Raji (cell line): ENCODE measurements around the gene CCDC182.

Source experiments
- POLR2A ChIP-seq: IDR thresholded peaks from 2 replicates; pipeline ENCODE4 v1.6.1; 2011; ENCODE audit warnings: low read depth, low read length, control low read depth; ENCODE audit not compliant: insufficient read depth

The CCDC182 gene

DNA sequence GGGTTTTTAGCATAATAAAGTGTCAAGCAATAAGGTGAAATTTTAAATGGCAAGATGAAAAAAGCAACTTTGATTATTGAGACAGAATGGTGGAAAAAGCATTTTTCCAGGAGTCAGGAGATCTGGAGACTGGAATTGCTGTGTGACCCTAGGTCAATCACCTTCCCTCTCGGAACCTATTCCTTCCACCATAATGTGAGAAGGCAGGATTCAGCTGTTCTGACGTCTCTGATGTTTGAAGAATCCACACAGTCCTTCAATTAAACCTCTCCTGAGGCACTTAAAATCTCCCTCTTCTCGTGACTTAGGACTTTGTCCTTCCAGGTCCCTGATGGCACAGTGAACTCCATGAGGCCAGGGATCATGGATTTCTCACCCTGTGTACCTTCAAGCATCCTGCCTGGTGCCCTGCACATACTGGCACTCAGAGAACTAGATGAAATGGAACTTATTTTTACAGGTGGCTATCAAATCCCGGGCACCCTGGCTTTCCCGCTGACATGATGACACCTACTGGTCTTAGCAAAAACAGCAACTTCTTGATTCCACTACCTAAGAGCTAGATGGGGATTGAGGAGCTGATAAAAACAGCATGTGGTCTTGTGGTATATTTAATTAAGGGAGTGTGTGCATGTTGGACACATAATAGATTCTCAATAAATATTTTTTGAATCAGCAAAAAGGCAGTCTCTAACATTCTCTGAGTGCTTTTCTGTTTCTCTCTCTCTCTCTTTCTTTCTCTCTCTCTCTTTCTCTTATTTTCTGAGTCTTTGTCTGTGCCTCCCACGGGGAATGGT, 2.3 kb upstream of the CCDC182 start:
- TF ChIP-seq POLR2A: no peak

DNA sequence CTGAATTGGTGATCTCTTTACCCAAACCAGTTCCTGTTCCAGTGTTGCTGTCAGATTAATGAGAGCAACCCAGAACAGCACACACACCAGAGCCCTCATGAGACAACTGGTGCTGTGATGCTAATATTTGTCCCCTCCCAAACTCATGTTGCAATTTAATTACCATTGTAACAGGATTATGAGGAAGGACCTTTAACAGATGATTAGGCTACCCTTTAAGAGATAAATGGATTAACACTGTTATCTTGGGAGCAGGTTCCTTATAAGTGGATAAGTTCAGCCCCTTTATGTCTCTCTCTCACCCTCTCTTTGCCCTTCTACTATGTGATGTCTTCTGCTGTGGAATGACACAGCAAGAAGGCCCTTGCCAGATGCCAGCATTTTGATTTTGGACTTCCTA, 1.1 kb upstream of the CCDC182 start:
- no peak for TF ChIP-seq POLR2A

DNA sequence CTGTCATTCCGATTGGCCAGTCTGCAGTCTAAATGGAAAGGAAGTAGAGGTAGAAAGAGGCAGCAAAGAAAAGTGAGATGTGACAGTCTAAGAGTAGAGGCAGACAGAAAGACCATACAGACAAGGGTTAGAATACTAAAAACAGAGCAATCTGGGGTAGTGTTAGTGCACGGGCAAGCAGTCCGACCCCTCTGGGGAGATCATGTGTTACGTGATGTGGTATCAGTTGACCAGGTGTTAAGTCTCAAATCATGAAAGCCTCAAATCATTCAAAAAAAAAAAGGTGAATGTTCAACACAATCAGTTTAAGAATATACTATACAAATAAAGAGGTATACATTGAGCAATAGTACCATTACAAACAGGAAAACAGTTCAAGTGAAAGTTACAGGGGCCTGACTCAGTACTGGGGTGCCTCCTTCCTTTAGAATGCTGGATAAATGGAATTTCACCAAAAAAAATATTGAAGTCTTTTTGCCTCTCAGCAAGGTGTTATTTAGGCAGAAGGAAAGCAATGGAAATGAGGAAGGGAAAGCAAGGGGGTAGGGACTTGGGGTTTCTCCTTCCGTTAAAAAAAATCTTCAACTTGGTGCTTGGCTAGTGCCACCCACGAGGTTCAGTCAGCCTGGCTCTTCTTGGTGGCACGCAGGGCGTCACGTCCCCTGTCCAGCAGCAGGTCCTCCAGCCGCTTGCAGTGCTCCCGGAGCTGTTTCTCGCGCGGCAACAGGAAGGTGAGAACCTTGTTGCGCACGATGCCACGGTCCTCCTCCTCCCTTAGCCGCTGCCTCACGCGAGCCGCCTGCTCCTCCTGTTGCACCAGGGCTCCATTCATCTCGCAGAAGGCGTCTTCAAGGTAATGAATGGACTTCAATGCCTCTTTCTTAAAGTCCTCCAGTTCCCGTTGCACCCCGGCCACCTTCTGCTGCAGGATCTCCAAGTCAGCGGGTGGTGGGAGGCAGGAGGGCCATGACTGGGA, 616 bp downstream of the CCDC182 start:
- TF ChIP-seq POLR2A: no peak

DNA sequence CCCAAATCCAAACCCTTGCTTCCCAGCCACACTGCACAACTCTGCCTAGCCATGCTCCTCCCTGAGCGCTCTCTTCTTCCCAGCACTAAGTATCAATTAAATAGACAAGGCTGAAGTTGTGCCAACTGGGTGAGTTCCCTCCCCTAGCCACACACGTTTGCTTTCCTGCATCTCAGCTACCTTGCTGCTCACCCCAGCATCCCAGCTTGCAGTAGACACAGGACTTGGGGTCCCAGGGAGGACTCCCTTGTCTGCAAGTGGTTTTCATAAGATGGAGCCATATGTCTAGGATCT, 4.9 kb downstream of the CCDC182 start:
- TF ChIP-seq POLR2A: no peak

DNA sequence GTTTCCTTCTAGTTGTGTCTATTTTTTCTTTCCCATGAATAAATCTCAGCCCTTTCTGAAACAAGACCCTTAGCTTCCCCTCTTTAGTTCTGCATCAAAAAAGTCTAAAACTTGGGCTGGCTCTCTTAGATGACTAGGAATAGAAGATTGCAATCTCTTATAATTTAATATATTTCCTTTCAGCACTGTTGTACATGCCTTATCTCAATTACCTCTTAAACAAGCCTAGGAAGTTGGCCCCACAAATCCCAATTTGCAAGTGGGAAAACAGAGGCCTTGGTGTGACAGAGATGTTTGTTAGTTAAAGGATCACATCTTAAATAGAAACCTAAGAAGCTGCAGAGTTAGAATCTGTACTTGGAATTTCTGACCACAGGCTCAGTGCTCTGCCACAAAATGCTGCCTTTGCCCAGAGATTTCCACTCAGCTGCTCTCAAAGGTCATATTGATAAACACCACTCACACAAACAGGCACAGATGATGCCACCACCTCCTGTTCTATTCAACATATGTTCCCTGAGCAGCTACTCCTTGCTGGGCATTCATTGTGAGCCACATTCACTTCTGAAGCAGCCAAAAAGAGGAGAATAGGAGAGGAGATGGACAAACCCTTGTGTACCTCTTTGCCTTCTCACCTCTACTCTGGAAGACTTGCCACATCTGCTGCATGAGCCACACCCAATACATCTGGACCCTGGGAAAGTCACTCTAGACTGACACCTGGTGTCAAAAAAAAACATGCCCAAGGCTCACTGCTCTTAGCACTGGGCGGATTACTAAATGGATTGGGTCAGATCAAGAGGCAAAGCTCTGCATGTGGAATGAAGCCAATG, 5.5 kb downstream of the CCDC182 start:
- TF ChIP-seq POLR2A: no peak

DNA sequence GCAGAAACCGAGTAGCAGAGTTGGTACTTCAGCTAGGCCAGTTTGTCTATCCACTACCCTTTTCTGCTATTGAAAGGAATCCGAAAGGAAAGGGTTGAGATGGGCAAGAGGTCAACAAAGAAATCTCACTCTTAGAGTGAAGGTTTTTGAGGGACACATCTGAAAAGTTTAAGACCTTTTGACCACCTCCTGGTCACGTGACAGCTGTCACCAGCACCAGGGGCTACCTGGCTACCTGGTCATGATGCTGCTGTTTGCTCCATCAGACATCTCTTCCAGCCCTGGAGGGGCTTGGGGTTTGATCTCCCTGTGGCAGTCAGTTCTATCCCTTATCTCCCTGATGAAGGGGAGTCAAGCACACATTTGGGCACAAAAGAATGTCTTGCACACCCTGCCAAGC, 7.6 kb downstream of the CCDC182 start:
- TF ChIP-seq POLR2A: no peak

DNA sequence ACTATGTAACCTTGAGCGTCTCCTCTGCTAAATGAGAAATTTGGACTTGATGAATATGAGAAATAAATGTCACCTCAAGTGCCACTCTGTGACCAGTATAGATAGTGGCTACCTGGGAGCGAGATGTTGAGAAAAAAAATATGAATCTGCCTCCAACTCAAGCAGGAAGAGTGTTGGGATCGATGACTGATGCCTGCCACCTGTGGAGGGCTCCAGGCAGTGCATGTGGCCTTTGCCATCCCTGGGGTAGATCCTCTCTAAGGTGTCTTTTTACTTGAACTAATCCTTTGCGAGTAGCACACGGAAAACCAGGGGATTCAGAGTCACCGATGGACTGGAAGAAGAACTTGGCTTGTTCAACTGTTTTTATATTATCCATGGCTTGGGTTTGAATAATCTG, 9.4 kb downstream of the CCDC182 start:
- TF ChIP-seq POLR2A: no peak

DNA sequence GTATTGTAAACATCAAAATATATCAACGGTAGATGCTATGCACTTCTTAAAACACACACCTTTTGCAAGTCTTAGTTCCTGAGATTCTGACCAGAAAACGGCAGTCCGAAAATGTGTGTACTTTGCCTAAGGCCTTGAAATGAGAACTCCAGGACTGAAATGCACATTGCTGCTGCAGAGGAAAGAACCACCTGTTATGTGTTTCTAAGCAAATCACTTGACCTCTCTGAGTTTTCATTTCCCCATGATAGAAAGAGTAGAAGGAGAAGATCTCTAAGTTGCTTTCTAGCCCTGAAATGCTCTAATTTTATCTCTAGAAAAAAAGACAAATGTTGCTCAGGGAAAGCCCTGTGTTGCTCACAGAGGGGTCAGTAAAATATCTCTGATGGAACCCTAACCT, 9.9 kb downstream of the CCDC182 start:
- no peak for TF ChIP-seq POLR2A

DNA sequence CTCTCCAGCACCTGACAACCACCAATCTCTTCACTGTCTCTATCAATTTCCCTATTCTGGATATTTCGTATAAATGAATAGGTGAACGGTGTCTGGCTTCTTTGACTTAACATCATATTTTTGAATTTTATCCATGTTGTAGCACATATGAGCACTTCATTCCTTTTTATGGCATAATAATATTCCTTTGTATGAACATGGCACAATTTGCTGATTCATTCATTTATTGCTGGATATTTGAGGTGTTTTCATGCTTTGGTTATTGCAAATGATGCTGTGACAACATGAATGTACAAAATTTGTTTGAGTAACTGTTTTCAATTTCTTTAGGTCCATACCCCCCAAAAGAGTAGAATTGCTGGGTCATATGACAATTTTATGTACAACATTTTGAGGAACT, 12.0 kb downstream of the CCDC182 start:
- no peak for TF ChIP-seq POLR2A

DNA sequence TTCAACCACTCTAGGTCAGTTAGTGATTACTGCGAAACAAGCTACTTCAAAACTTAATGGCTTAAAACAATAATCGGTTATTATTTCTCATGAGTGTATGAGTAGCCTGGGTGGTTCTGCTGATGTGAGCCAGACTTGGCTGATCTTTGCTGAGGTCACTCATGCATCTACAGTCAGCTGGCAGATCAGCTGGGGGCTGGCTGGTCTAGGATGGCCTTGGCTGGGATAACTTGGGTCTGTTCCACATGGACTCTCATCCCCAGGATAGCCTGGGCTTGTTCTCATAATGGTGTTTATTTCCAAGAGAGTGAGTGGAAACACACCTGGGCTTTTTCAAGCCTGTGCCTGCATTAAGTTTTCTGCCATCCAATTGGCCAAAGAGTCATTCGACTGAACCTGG, 13.0 kb downstream of the CCDC182 start:
- no peak for TF ChIP-seq POLR2A

DNA sequence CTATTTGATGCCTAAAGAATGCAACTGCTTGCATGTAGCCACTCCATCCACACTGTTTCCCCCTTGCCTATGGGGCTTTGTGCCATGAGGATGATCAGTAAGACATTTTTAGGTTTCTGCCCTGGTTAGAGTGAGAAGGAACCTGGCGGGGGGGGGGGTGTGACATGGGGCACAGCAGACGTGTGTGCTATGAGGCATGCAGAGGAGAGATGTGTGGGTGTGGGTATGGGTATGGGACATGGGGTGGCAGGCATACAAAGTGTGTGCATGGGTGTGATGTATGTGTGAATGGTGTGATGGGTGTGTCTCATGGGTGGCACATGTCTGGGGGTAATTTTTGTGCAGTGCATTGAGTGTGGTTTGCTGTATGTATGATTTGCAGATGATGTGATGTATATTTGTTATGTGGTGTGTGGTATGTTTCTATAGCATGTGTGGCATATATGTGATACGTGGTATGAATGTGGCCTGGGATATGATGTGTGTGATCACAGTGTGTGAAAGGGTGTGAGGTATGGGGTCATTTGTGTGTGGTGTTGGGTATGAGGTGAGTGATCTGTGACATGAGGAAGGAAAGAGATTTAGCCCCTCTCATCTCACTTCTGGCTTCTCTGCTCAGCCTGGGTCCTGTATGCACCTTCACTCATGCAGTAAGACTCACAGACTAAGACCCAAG, 14.9 kb downstream of the CCDC182 start:
- no peak for TF ChIP-seq POLR2A

DNA sequence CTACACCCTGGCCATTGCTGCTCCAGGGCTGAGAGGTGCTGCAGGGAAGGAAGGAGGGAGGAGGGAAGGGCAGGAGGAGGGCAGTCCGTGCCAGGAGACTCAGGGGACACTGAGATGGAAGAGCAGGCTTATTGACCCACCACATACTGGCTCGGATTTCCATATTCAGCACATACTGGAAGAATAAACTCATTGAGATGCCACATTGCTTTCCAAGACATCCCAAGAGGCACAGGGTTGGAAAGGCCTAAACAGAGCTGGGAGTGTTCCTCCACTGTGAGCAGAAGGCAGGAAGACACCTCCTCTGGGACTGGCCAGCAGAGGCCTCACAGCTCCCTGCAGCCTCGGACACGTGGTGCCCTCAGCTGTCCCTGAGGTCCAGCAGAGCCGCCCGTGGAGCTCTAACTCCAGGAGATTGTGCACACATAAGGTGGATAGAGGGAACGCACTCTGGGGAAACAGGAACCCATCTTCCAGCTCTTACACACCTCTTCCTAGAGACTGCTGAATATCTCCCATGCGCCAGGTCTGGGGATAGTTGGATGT, 17.4 kb downstream of the CCDC182 start:
- no peak for TF ChIP-seq POLR2A

DNA sequence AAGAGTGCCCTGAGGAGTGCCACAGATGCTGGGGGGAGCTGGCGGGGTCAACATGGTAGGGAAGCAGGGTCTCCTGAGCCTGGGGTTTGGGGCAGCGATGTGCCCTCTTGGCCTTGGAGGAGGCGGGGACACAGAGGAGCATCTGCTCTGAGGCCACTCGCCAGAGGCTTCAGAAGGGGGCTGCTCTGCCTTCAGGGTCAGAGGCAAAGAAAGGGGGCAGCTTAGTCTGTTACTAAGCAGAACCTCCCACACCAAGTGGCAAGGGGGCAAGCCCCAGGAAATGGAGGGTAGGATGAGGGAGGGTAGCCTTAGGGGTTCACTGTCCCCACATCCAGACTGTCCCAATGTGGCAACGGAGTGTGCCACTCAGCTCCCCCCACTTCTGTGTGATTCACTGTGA, 18.3 kb downstream of the CCDC182 start:
- TF ChIP-seq POLR2A: no peak

DNA sequence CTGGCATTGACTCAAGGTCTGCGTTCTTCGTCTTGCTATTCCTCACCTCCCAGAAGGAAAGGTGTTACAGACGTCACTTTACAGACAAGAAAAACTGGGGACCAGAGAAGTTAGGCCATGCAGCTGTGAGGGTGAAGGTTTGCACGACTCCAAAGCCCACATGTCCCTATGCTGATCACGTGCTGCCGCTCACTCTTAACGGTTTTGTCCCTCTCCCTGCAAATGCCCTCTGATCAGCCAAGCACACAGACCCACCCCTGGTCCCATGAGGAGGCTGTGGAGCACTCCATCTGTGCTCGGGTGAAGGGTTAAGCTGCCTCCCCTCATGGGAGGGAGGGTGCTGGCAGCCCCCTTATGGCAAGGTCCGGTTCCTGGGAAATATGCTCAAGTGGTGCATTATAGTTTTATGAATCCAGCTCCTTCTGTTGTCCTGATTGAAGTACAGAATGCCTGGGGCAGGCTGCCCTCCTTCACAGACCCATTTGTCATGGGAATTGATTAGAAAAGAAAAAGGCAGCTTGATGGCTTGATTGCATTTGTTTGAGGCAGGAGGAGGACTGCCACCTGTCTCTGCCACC, 18.8 kb downstream of the CCDC182 start:
- TF ChIP-seq POLR2A: no peak

DNA sequence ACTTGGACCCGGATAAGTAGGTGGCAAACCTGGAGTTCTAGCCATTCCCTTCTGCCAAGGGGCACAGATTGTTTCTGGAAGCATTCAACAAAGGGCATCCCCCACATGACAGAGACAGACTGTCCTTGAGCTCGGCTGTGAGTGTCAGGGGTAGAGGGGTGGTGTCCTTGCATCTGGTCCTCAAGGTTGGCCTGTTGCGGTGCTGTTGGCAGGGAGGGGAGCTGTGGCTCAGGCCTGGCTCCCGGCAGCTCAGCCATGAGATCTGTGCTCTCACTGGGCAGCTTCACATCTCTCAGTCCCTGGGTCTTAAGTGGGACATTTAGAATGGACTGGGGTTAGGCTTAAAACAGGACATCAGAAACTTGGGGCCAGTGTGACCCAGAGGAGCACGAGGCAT, 20.4 kb downstream of the CCDC182 start:
- no peak for TF ChIP-seq POLR2A
